PC-9 (cell line): ENCODE data around the gene MRPL3.

ENCODE experiments used
- EZH2 ChIP-seq: fragments of 200-600 bp; sonication (generic); IDR thresholded peaks from 2 replicates; pipeline ENCODE4 v1.8.0; 2017; ENCODE audit warnings: antibody characterized with exemption, low read depth
- TF ChIP-seq, protein P1 (sequence below): fragments of 200-600 bp; sonication (generic); conservative IDR thresholded peaks from 2 replicates; pipeline ENCODE4 v1.6.1; 2017; ENCODE audit warnings: mixed run types, antibody characterized with exemption, mild to moderate bottlenecking, moderate library complexity

- TF ChIP-seq, protein P1, sequence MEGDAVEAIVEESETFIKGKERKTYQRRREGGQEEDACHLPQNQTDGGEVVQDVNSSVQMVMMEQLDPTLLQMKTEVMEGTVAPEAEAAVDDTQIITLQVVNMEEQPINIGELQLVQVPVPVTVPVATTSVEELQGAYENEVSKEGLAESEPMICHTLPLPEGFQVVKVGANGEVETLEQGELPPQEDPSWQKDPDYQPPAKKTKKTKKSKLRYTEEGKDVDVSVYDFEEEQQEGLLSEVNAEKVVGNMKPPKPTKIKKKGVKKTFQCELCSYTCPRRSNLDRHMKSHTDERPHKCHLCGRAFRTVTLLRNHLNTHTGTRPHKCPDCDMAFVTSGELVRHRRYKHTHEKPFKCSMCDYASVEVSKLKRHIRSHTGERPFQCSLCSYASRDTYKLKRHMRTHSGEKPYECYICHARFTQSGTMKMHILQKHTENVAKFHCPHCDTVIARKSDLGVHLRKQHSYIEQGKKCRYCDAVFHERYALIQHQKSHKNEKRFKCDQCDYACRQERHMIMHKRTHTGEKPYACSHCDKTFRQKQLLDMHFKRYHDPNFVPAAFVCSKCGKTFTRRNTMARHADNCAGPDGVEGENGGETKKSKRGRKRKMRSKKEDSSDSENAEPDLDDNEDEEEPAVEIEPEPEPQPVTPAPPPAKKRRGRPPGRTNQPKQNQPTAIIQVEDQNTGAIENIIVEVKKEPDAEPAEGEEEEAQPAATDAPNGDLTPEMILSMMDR: no peak
- no peak for TF ChIP-seq EZH2
Measured at GRCh38 chr3:131543714-131544113, 40.9 kb upstream of the MRPL3 start.
